Measurements from ENCODE around the gene MAEA.

MAEA gene

DNA sequence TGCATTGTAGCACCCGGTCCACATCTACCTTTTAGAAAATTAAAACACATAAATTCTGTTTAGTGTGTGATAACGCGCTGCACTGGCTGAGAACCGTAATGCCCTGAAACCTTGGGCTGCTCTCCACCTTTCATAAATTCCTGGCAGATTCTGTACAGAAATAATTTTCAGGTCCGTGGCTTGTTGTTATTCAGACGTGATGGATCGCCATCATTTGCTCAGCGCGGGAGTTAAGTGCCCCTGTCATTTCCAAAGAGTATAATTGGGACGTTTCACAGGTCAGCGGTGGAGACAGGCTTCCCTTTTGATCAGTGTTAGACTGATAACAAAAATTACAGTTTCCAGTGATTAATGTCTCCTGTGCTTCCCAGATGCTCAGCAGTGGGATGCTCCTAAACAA lies 73.8 kb downstream of the MAEA start:
- TF ChIP-seq, protein P1, sequence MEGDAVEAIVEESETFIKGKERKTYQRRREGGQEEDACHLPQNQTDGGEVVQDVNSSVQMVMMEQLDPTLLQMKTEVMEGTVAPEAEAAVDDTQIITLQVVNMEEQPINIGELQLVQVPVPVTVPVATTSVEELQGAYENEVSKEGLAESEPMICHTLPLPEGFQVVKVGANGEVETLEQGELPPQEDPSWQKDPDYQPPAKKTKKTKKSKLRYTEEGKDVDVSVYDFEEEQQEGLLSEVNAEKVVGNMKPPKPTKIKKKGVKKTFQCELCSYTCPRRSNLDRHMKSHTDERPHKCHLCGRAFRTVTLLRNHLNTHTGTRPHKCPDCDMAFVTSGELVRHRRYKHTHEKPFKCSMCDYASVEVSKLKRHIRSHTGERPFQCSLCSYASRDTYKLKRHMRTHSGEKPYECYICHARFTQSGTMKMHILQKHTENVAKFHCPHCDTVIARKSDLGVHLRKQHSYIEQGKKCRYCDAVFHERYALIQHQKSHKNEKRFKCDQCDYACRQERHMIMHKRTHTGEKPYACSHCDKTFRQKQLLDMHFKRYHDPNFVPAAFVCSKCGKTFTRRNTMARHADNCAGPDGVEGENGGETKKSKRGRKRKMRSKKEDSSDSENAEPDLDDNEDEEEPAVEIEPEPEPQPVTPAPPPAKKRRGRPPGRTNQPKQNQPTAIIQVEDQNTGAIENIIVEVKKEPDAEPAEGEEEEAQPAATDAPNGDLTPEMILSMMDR (IDR thresholded peaks at IDR 0.05; ENCODE audit: insufficient read depth, missing control alignments), result no peak
- no peak for FAIRE-seq
- DNase-seq (ENCODE audit: insufficient read length, low spot score), result no peak

DNA sequence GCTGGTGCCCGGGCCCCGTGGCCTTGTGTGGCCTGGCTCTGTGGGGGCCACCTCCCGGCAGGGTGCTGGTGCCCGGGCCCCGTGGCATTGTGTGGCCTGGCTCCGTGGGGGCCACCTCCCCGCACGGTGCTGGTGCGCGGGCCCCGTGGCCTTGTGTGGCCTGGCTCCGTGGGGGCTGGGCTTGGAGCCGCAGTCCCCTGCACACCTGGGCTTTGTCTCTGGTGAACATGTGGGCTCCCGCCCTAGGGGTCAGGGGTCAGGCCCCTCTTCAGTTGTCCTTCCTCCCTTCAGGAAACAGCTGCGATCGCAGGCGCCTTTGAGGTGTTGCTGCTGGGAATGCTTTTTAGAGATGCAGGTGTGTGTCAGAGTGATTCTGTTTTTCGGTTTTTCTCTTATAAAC lies 74.5 kb downstream of the MAEA start:
- TF ChIP-seq, protein P1 (IDR thresholded peaks at IDR 0.05; ENCODE audit: insufficient read depth, missing control alignments), result no peak
- no peak for FAIRE-seq
- no peak for DNase-seq (ENCODE audit: insufficient read length, low spot score)

DNA sequence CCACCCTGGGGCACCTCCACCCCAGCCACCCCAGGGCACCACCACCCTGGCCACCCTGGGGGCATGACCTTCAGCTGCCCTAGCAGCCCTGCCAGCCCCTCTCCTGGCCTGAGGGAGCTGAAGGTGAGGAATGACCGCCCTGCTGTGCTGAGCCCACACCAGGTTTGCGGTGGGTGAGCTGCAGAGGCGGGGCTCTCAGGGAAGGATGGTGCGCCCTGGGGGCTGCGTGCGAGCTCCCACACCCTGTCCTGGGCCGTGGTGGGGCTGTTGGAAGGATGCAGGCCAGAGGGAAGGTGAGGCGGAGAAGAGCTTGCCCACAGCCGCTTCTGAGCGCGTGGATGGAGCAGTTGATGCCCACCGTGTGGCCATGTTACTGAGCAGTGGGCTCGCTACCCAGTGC lies 75.1 kb downstream of the MAEA start:
- TF ChIP-seq, protein P1 (IDR thresholded peaks at IDR 0.05; ENCODE audit: insufficient read depth, missing control alignments), result no peak
- FAIRE-seq (no peak), DNase-seq (ENCODE audit: insufficient read length, low spot score) (no peak)

DNA sequence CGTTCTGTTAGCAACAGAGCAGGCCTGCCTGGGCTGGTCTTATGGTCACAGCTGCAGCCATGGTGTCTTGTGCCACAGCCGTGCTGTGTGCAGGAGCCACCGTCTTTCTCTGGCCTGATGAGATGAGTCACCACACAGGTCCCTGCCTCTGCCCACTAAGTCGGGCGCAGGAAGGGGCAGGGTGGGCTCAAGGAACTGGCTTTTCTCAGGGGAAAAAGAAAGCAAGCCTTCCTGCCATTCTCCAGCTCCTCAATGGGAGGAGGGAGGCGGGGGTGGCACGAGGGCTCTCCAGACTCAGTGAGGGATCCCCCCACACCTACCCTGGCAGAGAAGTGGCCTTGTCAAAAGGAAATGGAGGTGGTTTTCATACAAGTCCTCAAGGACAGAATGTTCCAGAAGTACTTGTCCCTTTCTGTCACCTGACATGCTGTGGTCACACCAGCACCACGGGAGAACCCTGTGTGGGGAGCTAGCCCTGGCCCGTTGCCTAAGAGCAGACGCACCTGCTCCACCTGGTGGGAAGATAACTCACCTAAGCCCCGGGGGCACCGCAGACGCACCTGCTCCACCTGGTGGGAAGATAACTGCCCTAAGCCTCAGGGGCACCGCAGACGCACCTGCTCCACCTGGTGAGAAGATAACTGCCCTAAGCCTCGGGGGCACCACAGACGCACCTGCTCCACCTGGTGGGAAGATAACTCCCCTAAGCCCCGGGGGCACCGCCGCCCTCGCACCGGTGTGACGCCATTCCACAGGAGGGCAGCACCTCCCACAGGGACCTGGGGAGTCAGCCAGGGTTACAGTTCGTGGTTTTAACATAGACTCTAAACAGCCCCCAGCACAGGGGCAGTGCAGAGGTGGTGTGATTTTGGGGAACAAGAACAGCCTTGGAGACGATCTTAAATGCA lies 75.8 kb downstream of the MAEA start:
- DNase-seq (ENCODE audit: insufficient read length, low spot score) (no peak), FAIRE-seq (no peak)
- TF ChIP-seq, protein P1 (IDR thresholded peaks at IDR 0.05; ENCODE audit: insufficient read depth, missing control alignments), result no peak

DNA sequence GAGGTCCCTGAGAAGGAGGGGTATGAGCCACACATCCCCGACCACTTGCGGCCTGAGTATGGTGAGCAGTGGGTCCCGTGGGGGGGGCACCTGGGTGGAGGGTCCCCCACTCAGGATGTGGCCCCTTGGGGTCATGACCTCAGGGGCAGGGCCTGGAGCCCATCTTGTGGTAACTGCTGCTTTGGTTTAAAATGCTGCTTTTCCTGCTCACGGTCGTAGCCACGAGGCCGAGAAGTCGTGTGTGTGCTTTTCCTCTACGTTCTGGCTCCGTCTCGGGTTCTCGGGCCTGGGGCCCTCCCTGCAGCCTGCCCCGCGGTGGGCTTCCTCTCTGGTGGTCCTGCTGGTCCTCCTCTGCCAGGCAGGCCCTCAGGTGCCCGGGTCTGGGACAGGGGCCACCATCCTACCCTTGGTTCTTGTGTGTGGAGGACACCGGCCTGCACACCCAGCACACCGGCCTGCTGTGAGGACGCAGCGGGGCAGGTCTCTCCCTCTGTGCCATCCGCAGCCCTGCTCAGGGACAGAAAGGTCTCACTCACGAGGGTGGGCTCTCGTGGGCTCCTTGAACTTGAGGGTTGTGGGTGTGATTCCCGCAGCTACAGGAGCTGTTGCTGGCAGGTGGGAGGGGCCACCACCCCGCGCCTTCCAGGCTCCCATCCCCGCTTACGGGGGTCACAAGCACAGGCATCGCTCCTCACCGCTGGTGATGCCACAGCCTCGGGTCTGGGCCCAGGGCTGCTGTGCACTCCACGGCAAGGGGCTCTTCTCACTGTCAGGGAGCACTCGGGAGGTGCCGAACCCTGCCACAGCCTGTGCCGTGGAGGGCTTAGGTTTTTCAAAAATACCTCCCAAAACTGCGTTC lies 76.9 kb downstream of the MAEA start:
- TF ChIP-seq, protein P1 (IDR thresholded peaks at IDR 0.05; ENCODE audit: insufficient read depth, missing control alignments), result no peak
- FAIRE-seq (no peak), DNase-seq (ENCODE audit: insufficient read length, low spot score) (no peak)

DNA sequence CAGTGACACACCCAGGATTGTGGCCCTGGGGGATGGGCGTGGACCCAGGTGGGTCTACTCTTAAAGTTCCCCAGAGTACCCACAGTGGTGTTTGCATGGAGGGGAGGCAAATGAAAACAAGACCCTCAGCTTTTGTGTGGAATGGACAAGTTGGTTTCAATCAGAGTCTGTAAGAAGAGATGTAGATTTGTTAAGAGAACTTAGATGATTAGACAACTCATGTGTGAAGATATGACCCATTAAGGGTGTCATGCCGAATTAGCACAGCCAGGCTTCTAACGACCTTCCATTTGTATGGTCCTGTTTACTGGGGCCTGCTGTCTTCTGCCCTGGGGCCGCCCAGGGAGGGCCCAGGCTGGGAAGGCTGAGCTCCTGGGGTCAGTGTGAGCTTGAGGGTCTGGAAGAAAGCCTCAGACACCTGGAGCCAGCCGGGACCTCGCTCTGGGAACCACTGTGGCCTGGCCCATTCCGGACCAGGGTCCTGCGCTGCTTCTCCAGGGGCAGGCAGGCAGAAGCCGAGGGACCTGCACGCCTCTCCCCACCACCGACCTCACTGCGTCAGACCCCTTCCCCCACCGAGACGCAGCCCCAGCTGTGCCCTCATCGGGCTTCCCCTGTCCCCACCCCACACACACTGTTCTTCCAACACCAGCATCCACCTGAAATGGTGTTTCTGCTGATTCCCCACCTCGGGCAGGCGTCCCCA lies 77.7 kb downstream of the MAEA start:
- TF ChIP-seq, protein P1 (IDR thresholded peaks at IDR 0.05; ENCODE audit: insufficient read depth, missing control alignments), result no peak
- FAIRE-seq (no peak), DNase-seq (ENCODE audit: insufficient read length, low spot score) (no peak)
